ENCODE data around the gene HERC4.
"Not testable (repeated sequence)": the region's sequence is repeated elsewhere in the genome, so short reads cannot be mapped to it uniquely, and the experiment has no call there.

- not testable (repeated sequence) for TF ChIP-seq POLR2AphosphoS5 (IDR thresholded peaks at IDR 0.05); CTCF (IDR thresholded peaks at IDR 0.05 in 8 of 11, conservative IDR thresholded peaks at IDR 0.05 in 3 of 11); POLR2A (IDR thresholded peaks at IDR 0.05)
Observed at GRCh38 chr10:67966035-67966434, 109.0 kb downstream of the HERC4 start.

All from spleen (tissue), 7 donors.